Measurements from ENCODE around the gene MYCL. TPM values are rescaled to one million over a fixed set of nuclear protein-coding genes. Genes with fewer than 3 reads are reported as not detected.

The MYCL gene
- total RNA-seq, 1 experiment from 2014 or later = 31.0 TPM

DNA sequence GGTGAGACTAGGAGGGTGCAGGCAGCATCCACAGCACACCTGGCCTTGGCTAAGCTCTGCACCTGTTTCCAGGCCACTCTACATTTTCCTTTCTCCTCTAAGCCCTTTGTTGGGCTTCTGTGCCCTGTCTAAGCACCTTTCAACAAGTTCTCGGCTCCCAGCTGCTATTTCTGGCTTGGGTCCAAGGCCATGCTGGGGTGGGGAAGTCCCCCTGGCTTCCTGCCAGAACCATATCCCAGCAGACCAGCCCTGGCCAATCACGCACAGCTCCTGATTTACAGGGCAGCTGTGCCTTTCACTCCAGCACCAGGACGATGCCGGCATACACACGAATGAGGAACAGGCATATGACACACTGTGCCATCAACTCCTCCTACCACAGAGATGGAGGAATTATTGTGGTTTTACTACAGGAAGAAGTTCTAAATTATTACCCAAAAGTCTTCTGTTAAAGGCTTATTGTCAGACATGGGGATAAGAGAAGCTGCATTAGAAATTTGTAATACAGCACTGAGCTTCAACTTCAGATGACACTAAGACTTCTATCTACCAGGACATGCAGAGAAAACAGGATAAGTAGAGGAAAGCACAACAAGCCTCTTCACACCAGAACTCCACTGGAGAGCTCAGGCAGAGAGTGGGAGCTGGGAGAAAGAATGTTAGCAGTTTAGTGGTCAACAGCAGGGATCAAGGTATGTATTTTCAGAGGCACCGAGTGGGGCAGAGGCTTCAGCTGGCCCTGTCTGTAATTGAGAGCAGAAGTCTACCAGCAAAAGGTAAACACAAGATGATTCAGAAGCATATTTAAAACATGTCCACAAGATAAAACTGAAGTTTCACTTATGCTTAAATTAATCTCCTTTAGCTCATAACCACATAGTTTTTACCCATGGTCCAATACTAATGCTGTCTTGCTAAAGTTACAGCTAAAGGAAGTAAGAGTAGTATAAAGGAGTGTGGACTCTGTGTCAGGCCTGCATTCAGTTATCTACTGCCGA is 55.8 kb downstream of the MYCL start:
- DNase-seq (ENCODE audit: low spot score) = no peak
- no peak overlapping the region; the same call in 1 of the 2 replicates for H3K27ac Mint-ChIP-seq
- H3K9me3 Mint-ChIP-seq = no peaks in the 10 kb centered on the region
- H3K36me3 Mint-ChIP-seq = peaks cover 71% of the 10 kb centered on the region
- H3K4me1 Mint-ChIP-seq = no peaks in the 10 kb centered on the region
- no peak for ATAC-seq
- ChIA-PET POLR2A (no interaction called here), CTCF (interaction anchor here (1.0 to 2.4 kb wide), 4 partner anchors 29 to 187 kb away, joined by 3 to 14 read pairs (median 6); partner anchors contain the start of gene MYCL)
- H3K4me3 Mint-ChIP-seq = no peak overlapping the region
- H3K27me3 Mint-ChIP-seq (ENCODE audit: low read depth) = no peaks in the 10 kb centered on the region
- TF ChIP-seq FOXJ3 (CRISPR knock-in tag; IDR thresholded peaks at IDR 0.05; ENCODE audit: borderline replicate concordance) = no peak
- TF ChIP-seq E2F1 (CRISPR knock-in tag; IDR thresholded peaks at IDR 0.05) = no peak
- TF ChIP-seq ZNF512 (CRISPR knock-in tag; IDR thresholded peaks at IDR 0.05; ENCODE audit: borderline replicate concordance) = no peak
- TF ChIP-seq, protein P1, sequence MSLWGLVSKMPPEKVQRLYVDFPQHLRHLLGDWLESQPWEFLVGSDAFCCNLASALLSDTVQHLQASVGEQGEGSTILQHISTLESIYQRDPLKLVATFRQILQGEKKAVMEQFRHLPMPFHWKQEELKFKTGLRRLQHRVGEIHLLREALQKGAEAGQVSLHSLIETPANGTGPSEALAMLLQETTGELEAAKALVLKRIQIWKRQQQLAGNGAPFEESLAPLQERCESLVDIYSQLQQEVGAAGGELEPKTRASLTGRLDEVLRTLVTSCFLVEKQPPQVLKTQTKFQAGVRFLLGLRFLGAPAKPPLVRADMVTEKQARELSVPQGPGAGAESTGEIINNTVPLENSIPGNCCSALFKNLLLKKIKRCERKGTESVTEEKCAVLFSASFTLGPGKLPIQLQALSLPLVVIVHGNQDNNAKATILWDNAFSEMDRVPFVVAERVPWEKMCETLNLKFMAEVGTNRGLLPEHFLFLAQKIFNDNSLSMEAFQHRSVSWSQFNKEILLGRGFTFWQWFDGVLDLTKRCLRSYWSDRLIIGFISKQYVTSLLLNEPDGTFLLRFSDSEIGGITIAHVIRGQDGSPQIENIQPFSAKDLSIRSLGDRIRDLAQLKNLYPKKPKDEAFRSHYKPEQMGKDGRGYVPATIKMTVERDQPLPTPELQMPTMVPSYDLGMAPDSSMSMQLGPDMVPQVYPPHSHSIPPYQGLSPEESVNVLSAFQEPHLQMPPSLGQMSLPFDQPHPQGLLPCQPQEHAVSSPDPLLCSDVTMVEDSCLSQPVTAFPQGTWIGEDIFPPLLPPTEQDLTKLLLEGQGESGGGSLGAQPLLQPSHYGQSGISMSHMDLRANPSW (CRISPR knock-in tag; conservative IDR thresholded peaks at IDR 0.05; ENCODE audit: low read depth) = no peak
- TF ChIP-seq ZNF121 (CRISPR knock-in tag; IDR thresholded peaks at IDR 0.05) = no peak
- TF ChIP-seq ETV6 (CRISPR knock-in tag; IDR thresholded peaks at IDR 0.05) = no peak
- TF ChIP-seq ZNF423 (CRISPR knock-in tag; IDR thresholded peaks at IDR 0.05) = no peak
- TF ChIP-seq ARID4B (CRISPR knock-in tag; IDR thresholded peaks at IDR 0.05; ENCODE audit: borderline replicate concordance) = no peak
- no peak for TF ChIP-seq CBFB (CRISPR knock-in tag; IDR thresholded peaks at IDR 0.05; ENCODE audit: low read depth)
- TF ChIP-seq, protein P2, sequence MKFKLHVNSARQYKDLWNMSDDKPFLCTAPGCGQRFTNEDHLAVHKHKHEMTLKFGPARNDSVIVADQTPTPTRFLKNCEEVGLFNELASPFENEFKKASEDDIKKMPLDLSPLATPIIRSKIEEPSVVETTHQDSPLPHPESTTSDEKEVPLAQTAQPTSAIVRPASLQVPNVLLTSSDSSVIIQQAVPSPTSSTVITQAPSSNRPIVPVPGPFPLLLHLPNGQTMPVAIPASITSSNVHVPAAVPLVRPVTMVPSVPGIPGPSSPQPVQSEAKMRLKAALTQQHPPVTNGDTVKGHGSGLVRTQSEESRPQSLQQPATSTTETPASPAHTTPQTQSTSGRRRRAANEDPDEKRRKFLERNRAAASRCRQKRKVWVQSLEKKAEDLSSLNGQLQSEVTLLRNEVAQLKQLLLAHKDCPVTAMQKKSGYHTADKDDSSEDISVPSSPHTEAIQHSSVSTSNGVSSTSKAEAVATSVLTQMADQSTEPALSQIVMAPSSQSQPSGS (CRISPR knock-in tag; IDR thresholded peaks at IDR 0.05; ENCODE audit: borderline replicate concordance, low read depth) = no peak
- no peak for TF ChIP-seq ATF1 (CRISPR knock-in tag; IDR thresholded peaks at IDR 0.05)
- no peak for TF ChIP-seq NFYB (CRISPR knock-in tag; conservative IDR thresholded peaks at IDR 0.05; ENCODE audit: low read depth)
- TF ChIP-seq AFF4 (CRISPR knock-in tag; IDR thresholded peaks at IDR 0.05; ENCODE audit: borderline replicate concordance) = no peak
- no peak for TF ChIP-seq KAT7 (CRISPR knock-in tag; IDR thresholded peaks at IDR 0.05; ENCODE audit: borderline replicate concordance)
- TF ChIP-seq, protein P3, sequence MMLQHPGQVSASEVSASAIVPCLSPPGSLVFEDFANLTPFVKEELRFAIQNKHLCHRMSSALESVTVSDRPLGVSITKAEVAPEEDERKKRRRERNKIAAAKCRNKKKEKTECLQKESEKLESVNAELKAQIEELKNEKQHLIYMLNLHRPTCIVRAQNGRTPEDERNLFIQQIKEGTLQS (CRISPR knock-in tag; conservative IDR thresholded peaks at IDR 0.05) = no peak
- no peak for TF ChIP-seq E2F5 (CRISPR knock-in tag; IDR thresholded peaks at IDR 0.05)
- TF ChIP-seq, protein P4, sequence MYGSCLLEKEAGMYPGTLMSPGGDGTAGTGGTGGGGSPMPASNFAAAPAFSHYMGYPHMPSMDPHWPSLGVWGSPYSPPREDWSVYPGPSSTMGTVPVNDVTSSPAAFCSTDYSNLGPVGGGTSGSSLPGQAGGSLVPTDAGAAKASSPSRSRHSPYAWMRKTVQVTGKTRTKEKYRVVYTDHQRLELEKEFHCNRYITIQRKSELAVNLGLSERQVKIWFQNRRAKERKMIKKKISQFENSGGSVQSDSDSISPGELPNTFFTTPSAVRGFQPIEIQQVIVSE (CRISPR knock-in tag; IDR thresholded peaks at IDR 0.05; ENCODE audit: borderline replicate concordance) = no peak
